ENCODE results near the gene GABBR1. TPM values are rescaled to one million over a fixed set of nuclear protein-coding genes. Genes with fewer than 3 reads are reported as not detected.

The GABBR1 gene
- total RNA-seq, 1 experiment from 2014 or later = 146 TPM

- WGBS (ENCODE audit: extremely low coverage, insufficient read length, low lambda C conversion rate) = no CpG with 5 or more reads among the region's 10 CpGs
- no peak overlapping the region for H2AFZ ChIP-seq (ENCODE audit: low read length)
Measured at GRCh38 chr6:29652198-29652584, 19.2 kb upstream of the GABBR1 start.

More at GRCh38 chr6:29652198-29652584, 19.2 kb upstream of the GABBR1 start:
- no peaks in the 10 kb centered on the region for H3K27me3 Mint-ChIP-seq (ENCODE audit: low read depth)
- Histone ChIP-seq H2AK5ac (ENCODE audit: insufficient read length, low read length) (no peak overlapping the region), H3K23me2 (ENCODE audit: insufficient read length, low read depth, low read length, poor library complexity, severe bottlenecking) (no peaks in the 10 kb centered on the region), H3K4me2 (ENCODE audit: insufficient read depth, insufficient read length, low read length) (no peak overlapping the region), H3K79me2 (ENCODE audit: insufficient read depth, low read length) (no peaks in the 10 kb centered on the region), H3K4ac (ENCODE audit: low read depth, low read length) (no peak overlapping the region), H4K5ac (ENCODE audit: insufficient read length, low read depth, low read length) (no peak overlapping the region), H3K27me3 (ENCODE audit: insufficient read depth, low read length) (no peaks in the 10 kb centered on the region), H3K9me3 (ENCODE audit: control insufficient read depth, low read depth, low read length) (no peaks in the 10 kb centered on the region), H3K14ac (ENCODE audit: insufficient read depth, low read length) (no peak overlapping the region), H3K79me1 (ENCODE audit: insufficient read depth, low read depth, low read length, poor library complexity, severe bottlenecking) (no peaks in the 10 kb centered on the region), H3K18ac (ENCODE audit: insufficient read length, low read depth, low read length) (no peak overlapping the region), H3K9ac (ENCODE audit: extremely low read depth, insufficient read length, low read length) (no peak overlapping the region), H3K27ac (ENCODE audit: insufficient read length, low read depth, low read length) (no peak overlapping the region), H4K20me1 (ENCODE audit: control insufficient read depth, insufficient read depth, insufficient read length) (no peaks in the 10 kb centered on the region), H3K23ac (ENCODE audit: insufficient read length, low read depth, low read length) (no peak overlapping the region), H2BK15ac (ENCODE audit: low read depth, low read length) (no peak overlapping the region), H3K4me1 (ENCODE audit: insufficient read depth, low read length) (peaks cover 8% of the 10 kb centered on the region), H4K91ac (ENCODE audit: insufficient read length, low read depth, low read length) (no peak overlapping the region), H3K56ac (ENCODE audit: insufficient read length, low read depth, low read length) (no peak overlapping the region), H4K8ac (replicated peaks; ENCODE audit: insufficient read length, low read depth, low read length) (no peak overlapping the region), H2BK5ac (ENCODE audit: insufficient read length, low read length) (no peak overlapping the region), H2BK120ac (ENCODE audit: low read depth, low read length, poor library complexity, severe bottlenecking) (no peak overlapping the region), H3T11ph (ENCODE audit: low read length) (no peak overlapping the region), H2BK20ac (ENCODE audit: low read depth, low read length, poor library complexity, severe bottlenecking) (no peak overlapping the region), H2BK12ac (ENCODE audit: insufficient read length, low read depth, low read length) (no peak overlapping the region)
- no peak overlapping the region for H3K27ac Mint-ChIP-seq
- H3K9me3 Mint-ChIP-seq = no peaks in the 10 kb centered on the region
- DNase-seq = no peak
- H3K36me3 Mint-ChIP-seq (ENCODE audit: insufficient read depth in 1 of 3, low read depth in 3 of 3) = no peaks in the 10 kb centered on the region
- H3K4me3 Mint-ChIP-seq = no peak overlapping the region
- H3K4me1 Mint-ChIP-seq = peaks cover 43 to 47% of the 10 kb centered on the region in 2 experiments
- no peak for TF ChIP-seq CTCF (conservative IDR thresholded peaks at IDR 0.05)
